GM21786 (cell line): ENCODE measurements around the gene GPC5.

Source experiments
- ATAC-seq: cut with Tn5 transposase; IDR thresholded peaks from one replicate; pipeline ENCODE4 v1.9.1; 2021; ENCODE audit not compliant: unreplicated experiment

GPC5 gene

GRCh38 chr13:92312823-92313222 is 914.4 kb downstream of the GPC5 start:
- no peak for ATAC-seq

DNA sequence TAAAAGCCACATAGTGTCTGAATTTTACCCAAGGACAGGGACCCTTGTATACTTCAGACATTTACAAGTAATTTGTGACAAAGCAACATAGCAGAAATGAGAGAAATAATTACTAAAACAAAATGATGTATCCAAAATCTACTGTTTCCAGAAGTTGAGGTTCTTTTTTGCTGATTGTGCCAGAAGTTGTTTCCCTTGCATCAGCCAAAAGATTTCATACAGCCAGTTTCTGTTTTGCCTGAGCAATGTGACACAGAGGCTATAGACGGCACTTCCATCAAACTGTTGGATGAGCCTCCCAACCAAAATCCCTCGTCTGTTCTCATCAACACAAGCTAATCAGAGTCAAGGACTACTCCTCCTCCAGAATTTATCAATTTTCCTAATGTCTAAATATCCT is 915.0 kb downstream of the GPC5 start:
- ATAC-seq: no peak

- peak; percentile 78 for ATAC-seq
Observed at GRCh38 chr13:92315265-92315664, 916.8 kb downstream of the GPC5 start.

DNA sequence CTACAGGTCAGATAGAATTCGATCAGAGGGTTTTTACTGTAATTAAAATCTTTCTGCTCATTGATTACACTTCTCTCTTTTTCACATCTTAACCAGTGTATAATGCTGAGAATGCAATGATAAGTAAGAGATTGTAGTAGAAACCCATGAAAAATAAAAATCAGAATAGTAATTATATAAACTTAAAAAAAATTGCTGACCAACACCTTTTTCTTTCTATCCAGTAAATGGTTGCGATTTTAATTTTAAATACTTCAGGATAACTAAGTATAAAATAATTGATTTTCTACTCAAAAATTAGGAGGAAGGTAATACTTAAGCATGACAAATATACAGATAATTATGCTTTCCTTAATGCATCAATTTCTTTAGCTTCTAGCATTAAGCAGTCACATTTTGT is 917.6 kb downstream of the GPC5 start:
- no peak for ATAC-seq

- no peak for ATAC-seq
Observed at GRCh38 chr13:92317066-92317465, 918.6 kb downstream of the GPC5 start.

GRCh38 chr13:92320323-92320722 is 921.9 kb downstream of the GPC5 start:
- ATAC-seq: no peak

DNA sequence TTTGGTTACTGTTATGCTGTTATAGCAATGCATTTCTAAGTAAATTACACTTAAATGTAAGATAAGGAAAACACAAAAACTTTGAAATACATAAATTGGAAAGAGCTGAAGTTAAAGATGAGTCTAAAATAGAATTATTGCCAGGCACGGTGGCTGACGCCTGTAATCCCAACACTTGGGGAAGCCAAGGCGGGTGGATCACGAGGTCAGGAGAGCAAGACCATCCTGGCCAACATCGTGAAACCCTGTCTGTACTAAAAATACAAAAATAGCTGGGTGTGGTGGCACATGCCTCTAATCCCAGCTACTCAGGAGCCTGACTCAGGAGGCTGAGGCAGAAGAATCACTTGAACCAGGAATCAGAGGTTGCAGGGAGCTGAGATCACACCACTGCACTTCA is 922.8 kb downstream of the GPC5 start:
- no peak for ATAC-seq

- no peak for ATAC-seq
Observed at GRCh38 chr13:92345627-92346026, 947.2 kb downstream of the GPC5 start.

DNA sequence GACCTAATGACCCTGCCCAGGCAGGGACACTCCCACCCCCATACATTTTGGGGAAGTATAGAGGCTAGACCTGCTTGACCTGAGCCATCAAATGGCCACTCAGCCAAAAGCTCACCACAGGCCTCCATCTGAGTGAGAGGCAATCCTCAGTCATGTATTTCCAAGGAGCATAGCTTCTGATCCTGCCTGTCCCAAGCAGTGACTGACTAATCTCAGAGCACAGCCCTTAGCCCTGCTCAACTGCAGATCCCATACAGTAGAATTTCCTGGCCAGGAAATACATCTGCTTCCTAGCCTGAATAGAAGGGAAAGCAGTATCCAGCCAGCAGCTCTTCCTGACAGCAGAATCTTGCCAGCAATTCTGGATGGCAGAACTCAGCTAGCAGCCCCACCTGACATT is 947.6 kb downstream of the GPC5 start:
- no peak for ATAC-seq

GRCh38 chr13:92354583-92354982 is 956.2 kb downstream of the GPC5 start:
- no peak for ATAC-seq

DNA sequence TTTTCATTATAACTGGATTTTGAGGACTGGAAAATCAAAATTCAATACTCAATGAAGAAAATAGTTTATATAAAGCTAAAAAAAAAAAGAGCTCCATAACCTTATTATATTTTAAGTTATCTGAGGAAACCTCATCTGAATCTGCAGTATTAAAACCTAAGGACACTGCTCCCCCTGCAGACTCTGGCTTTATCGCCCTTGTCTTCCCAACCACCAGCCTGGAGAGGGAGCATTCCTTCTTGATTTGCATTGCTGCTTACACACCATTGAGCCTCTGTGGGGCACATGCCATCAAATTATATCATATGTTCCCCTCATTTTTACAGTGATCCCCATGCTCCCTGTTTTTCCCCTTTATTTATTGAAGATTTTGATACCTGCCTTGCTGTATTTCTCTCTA is 956.8 kb downstream of the GPC5 start:
- no peak for ATAC-seq

- ATAC-seq: no peak
Observed at GRCh38 chr13:92362717-92363116, 964.3 kb downstream of the GPC5 start.

GRCh38 chr13:92365904-92366303 is 967.5 kb downstream of the GPC5 start:
- no peak for ATAC-seq

DNA sequence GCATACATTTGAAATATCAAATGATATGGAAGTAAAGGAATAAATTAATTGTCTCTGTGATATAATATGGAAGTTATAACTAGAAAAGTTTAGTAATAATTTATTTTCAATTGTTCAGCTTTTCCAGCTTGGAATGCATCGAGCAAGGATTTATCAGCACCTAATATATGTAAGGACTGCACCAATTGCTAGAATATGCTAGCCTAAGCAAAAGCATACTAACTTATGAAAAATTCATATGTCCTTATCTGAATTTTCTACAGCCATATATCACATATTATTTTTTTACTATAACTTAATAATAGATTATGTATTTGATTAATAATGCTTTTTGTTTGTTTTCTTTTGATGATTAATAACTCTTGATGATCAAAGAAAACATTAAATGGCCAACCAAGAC is 979.0 kb downstream of the GPC5 start:
- ATAC-seq: no peak

GRCh38 chr13:92379371-92379770 is 981.0 kb downstream of the GPC5 start:
- ATAC-seq: no peak

GRCh38 chr13:92384410-92384809 is 986.0 kb downstream of the GPC5 start:
- no peak for ATAC-seq

DNA sequence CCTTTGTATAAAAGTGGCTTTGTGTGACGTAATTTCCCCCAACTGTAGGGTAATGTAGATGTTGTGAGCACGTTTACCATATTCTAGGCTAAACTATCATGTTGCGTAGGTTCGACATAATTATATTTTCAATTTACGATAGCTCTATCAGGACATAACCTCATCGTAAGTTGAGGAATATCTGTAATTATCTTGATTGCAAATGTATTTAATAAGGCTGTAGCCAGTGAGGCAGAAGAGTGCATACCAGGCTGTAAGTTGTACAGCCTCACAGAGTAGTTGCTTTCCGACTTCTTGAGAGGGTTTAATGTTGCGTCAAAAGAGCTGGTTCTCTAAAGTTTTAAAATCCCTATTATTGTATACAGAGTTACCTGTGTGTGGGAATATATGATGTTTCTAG is 988.8 kb downstream of the GPC5 start:
- no peak for ATAC-seq

GRCh38 chr13:92390217-92390616 is 991.8 kb downstream of the GPC5 start:
- ATAC-seq: no peak

DNA sequence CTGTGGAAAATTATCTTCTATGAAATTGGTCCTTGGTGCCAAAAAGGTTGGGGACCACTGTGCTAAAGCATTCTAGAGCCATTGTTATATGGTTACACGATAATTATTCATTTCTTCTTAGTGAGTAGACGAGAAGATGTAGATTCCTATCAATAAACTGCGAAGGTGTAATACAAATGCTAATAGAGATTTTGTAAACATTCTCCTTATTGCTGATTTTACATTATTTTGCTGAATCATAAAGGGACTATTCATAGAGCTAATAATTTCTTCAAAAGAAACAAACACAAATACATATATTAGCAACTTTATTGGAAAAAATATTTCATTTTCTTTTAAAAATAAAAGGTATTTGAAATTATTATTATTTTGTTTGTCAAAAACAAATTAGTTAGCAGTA is 1005.2 kb downstream of the GPC5 start:
- no peak for ATAC-seq

- no peak for ATAC-seq
Observed at GRCh38 chr13:92407858-92408257, 1009.4 kb downstream of the GPC5 start.

DNA sequence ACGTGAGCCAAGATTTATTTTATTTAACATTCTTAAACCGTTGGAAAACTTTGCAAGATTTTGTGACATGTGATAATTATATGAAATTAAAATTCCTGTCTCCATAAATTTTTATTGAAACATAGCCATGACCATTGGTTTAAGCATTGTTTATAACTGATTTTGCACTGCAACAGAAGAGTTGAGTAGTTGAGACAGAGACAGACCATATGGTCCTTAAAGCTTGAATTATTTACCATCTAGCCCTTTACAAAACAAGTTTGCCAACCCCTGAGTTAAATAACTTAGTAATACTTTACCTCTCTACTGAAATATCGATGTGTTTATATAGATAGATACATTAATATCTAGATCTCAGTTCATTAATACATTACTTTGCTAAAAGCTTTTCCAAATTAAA is 1014.1 kb downstream of the GPC5 start:
- no peak for ATAC-seq

GRCh38 chr13:92412996-92413395 is 1014.6 kb downstream of the GPC5 start:
- no peak for ATAC-seq

- ATAC-seq: no peak
Observed at GRCh38 chr13:92413452-92413851, 1015.0 kb downstream of the GPC5 start.

GRCh38 chr13:92414851-92415250 is 1016.4 kb downstream of the GPC5 start:
- no peak for ATAC-seq
